Measurements from ENCODE around the gene HS3ST2.
"Not testable (repeated sequence)": the region's sequence is repeated elsewhere in the genome, so short reads cannot be mapped to it uniquely, and the experiment has no call there.

HS3ST2 gene

DNA sequence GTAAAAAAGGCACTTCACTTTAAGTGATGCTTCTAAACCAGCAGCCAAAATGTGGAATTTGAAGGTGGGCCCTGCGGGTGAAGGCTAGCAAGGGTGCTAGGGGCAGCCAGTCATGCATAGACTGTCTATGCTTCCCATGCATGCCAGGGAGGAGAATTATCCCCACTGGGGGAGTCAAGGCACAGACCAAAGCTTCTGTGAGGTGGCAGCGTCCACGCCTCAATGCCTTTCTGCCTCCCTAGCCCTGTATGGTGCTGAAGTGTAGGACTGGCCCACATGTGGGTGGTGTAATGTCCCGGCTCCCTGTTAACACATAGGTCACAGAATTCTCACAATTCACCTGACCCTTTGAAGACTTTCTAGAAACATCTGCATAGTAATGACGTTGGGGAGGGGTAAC is 1.9 kb downstream of the HS3ST2 start (continued):
- TF ChIP-seq, protein P1, sequence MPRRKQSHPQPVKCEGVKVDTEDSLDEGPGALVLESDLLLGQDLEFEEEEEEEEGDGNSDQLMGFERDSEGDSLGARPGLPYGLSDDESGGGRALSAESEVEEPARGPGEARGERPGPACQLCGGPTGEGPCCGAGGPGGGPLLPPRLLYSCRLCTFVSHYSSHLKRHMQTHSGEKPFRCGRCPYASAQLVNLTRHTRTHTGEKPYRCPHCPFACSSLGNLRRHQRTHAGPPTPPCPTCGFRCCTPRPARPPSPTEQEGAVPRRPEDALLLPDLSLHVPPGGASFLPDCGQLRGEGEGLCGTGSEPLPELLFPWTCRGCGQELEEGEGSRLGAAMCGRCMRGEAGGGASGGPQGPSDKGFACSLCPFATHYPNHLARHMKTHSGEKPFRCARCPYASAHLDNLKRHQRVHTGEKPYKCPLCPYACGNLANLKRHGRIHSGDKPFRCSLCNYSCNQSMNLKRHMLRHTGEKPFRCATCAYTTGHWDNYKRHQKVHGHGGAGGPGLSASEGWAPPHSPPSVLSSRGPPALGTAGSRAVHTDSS (tag by site-specific recombination; IDR thresholded peaks at IDR 0.05), result no peak
- TF ChIP-seq ZNF629 (tag by site-specific recombination; IDR thresholded peaks at IDR 0.05) (no peak), ZNF521 (tag by site-specific recombination; IDR thresholded peaks at IDR 0.05) (no peak), OVOL3 (tag by site-specific recombination; IDR thresholded peaks at IDR 0.05) (no peak), SETDB1 (IDR thresholded peaks at IDR 0.05; ENCODE audit: insufficient read length, low read length) (no peak), ZNF596 (tag by site-specific recombination; IDR thresholded peaks at IDR 0.05) (no peak)
- TF ChIP-seq, protein P2, sequence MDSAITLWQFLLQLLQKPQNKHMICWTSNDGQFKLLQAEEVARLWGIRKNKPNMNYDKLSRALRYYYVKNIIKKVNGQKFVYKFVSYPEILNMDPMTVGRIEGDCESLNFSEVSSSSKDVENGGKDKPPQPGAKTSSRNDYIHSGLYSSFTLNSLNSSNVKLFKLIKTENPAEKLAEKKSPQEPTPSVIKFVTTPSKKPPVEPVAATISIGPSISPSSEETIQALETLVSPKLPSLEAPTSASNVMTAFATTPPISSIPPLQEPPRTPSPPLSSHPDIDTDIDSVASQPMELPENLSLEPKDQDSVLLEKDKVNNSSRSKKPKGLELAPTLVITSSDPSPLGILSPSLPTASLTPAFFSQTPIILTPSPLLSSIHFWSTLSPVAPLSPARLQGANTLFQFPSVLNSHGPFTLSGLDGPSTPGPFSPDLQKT (IDR thresholded peaks at IDR 0.05; ENCODE audit: borderline replicate concordance, low read depth, low read length), result no peak
- TF ChIP-seq, protein P3, sequence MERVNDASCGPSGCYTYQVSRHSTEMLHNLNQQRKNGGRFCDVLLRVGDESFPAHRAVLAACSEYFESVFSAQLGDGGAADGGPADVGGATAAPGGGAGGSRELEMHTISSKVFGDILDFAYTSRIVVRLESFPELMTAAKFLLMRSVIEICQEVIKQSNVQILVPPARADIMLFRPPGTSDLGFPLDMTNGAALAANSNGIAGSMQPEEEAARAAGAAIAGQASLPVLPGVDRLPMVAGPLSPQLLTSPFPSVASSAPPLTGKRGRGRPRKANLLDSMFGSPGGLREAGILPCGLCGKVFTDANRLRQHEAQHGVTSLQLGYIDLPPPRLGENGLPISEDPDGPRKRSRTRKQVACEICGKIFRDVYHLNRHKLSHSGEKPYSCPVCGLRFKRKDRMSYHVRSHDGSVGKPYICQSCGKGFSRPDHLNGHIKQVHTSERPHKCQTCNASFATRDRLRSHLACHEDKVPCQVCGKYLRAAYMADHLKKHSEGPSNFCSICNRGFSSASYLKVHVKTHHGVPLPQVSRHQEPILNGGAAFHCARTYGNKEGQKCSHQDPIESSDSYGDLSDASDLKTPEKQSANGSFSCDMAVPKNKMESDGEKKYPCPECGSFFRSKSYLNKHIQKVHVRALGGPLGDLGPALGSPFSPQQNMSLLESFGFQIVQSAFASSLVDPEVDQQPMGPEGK (tag by site-specific recombination; IDR thresholded peaks at IDR 0.05), result no peak

DNA sequence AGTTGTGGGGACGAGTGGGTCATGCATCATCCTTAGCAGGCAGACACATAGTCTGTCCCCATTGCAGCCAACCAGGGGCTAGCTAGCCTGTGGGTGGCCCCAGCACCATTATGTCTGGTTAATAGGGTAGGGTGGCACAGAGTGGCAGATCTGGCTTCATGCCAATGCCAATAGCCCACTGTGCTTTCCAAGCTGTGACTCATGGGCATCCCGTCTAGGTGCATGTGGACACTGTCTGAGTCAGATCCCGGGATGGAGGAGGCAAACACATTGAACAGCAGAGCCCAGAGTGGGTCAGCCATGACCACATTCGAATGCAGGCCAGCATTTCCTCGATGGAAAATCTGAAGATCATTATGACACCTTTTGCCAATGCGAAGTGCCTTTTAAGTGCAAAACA is 2.5 kb downstream of the HS3ST2 start:
- Histone ChIP-seq H3K9me3 (ENCODE audit: control insufficient read depth, insufficient read depth, low read depth, low read length) (no peaks in the 10 kb centered on the region), H3K27ac (ENCODE audit: extremely low read depth, low read depth, low read length) (no peak overlapping the region), H3K4me3 (ENCODE audit: low read depth, low read length) (no peak overlapping the region), H3K4me1 (ENCODE audit: control insufficient read depth, insufficient read depth, low read length) (peaks cover 3% of the 10 kb centered on the region; the same call in 1 of the 2 replicates), H3K36me3 (ENCODE audit: control insufficient read depth in 2 of 2, insufficient read depth in 1 of 2, low read length in 2 of 2) (no peaks in the 10 kb centered on the region)
- ChIA-PET POLR2A (no interaction called here), CTCF (no interaction called here)
- TF ChIP-seq ZNF311 (tag by site-specific recombination; IDR thresholded peaks at IDR 0.05; ENCODE audit: borderline replicate concordance) (no peak), ZNF37A (tag by site-specific recombination; IDR thresholded peaks at IDR 0.05) (no peak), ZNF585B (tag by site-specific recombination; IDR thresholded peaks at IDR 0.05) (no peak), YY1 (tag by site-specific recombination; IDR thresholded peaks at IDR 0.05) (no peak), ZNF555 (tag by site-specific recombination; conservative IDR thresholded peaks at IDR 0.05) (no peak), ZNF248 (tag by site-specific recombination; IDR thresholded peaks at IDR 0.05) (no peak), FEZF1 (tag by site-specific recombination; IDR thresholded peaks at IDR 0.05) (no peak), ZNF19 (tag by site-specific recombination; IDR thresholded peaks at IDR 0.05; ENCODE audit: low read depth) (no peak), TCF7L2 (IDR thresholded peaks at IDR 0.05; ENCODE audit: borderline replicate concordance, low read depth, low read length) (no peak), BCL11B (tag by site-specific recombination; IDR thresholded peaks at IDR 0.05; ENCODE audit: low read depth) (no peak), ZNF157 (tag by site-specific recombination; IDR thresholded peaks at IDR 0.05) (no peak)
- TF ChIP-seq, protein P4, sequence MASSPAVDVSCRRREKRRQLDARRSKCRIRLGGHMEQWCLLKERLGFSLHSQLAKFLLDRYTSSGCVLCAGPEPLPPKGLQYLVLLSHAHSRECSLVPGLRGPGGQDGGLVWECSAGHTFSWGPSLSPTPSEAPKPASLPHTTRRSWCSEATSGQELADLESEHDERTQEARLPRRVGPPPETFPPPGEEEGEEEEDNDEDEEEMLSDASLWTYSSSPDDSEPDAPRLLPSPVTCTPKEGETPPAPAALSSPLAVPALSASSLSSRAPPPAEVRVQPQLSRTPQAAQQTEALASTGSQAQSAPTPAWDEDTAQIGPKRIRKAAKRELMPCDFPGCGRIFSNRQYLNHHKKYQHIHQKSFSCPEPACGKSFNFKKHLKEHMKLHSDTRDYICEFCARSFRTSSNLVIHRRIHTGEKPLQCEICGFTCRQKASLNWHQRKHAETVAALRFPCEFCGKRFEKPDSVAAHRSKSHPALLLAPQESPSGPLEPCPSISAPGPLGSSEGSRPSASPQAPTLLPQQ (tag by site-specific recombination; IDR thresholded peaks at IDR 0.05), result no peak
- TF ChIP-seq, protein P5, sequence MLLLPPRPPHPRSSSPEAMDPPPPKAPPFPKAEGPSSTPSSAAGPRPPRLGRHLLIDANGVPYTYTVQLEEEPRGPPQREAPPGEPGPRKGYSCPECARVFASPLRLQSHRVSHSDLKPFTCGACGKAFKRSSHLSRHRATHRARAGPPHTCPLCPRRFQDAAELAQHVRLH (tag by site-specific recombination; IDR thresholded peaks at IDR 0.05), result no peak

DNA sequence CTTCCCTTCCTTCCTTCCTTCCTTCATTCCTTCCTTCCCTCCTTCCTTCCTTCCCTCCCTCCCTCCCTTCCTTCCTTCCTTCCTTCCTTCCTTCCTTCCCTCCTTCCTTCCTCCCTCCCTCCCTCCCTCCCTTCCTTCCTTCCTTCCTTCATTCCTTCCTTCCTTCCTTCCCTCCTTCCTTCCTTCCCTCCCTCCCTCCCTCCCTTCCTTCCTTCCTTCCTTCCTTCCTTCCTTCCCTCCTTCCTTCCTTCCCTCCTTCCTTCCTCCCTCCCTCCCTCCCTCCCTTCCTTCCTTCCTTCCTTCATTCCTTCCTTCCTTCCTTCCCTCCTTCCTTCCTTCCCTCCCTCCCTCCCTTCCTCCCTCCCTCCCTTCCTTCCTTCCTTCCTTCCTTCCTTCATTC is 4.8 kb downstream of the HS3ST2 start:
- POLR2A ChIA-PET, CTCF ChIA-PET: not testable (repeated sequence)

More for the DNA sequence above, 4.8 kb downstream of the HS3ST2 start:
- H3K4me1 ChIP-seq (ENCODE audit: control insufficient read depth, insufficient read depth, low read length); H3K9me3 ChIP-seq (ENCODE audit: control insufficient read depth, insufficient read depth, low read depth, low read length); H3K36me3 ChIP-seq (ENCODE audit: control insufficient read depth in 2 of 2, insufficient read depth in 1 of 2, low read length in 2 of 2); H3K27ac ChIP-seq (ENCODE audit: extremely low read depth, low read depth, low read length); H3K4me3 ChIP-seq (ENCODE audit: low read depth, low read length): not testable (repeated sequence)
